ENCODE data around the gene DLX2. TPM values are rescaled to one million over a fixed set of nuclear protein-coding genes. Genes with fewer than 3 reads are reported as not detected.

The DLX2 gene
- total and polyA plus RNA-seq, 2 experiments from 2014 or later = 0.37 to 1.2 TPM

DNA sequence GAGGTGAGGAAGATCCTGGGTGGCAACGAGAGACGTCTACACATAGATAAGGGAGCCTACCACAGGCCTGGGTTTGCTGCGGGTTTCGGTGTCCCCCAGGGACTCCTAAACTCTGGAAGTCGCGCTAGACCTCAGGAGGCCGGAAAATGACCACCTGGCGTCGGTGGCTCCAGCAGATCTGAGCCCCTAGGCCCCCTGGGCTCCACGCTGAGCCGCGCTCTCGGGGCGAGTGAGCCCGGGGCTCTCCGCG, 18.4 kb downstream of the DLX2 start:
- Histone ChIP-seq H2AFZ (no peak overlapping the region), H3K9me3 (ENCODE audit: low read depth) (no peaks in the 10 kb centered on the region), H3K27me3 (peaks cover 98% of the 10 kb centered on the region), H3K36me3 (replicated peaks; ENCODE audit: insufficient read depth, low read depth) (no peaks in the 10 kb centered on the region), H3K4me2 (peak overlapping the region; percentile 87), H3K4me1 (ENCODE audit: insufficient read depth) (peaks cover 15% of the 10 kb centered on the region), H3K9me2 (replicated peaks; ENCODE audit: insufficient read depth) (no peaks in the 10 kb centered on the region), H3K79me2 (no peaks in the 10 kb centered on the region), H3K27ac (no peak overlapping the region), H3K4me3 (peak overlapping the region; percentile 8), H4K20me1 (ENCODE audit: insufficient read depth, poor library complexity, severe bottlenecking) (no peaks in the 10 kb centered on the region)
- 3% methylated on average over 12 of the region's 17 CpGs for WGBS (ENCODE audit: low lambda C conversion rate, missing lambda C conversion rate)
- TF ChIP-seq CTCF (IDR thresholded peaks at IDR 0.05; ENCODE audit: poor library complexity) (no peak), EZH2phosphoT487 (IDR thresholded peaks at IDR 0.05; ENCODE audit: low read depth, severe bottlenecking, unreplicated experiment) (no peak), EZH2 (IDR thresholded peaks at IDR 0.05; ENCODE audit: borderline replicate concordance) (no peak)
- no peak for DNase-seq (ENCODE audit: low spot score)

- no peaks in the 10 kb centered on the region for H4K20me1 ChIP-seq (ENCODE audit: insufficient read depth, poor library complexity, severe bottlenecking)
- no peak overlapping the region for H3K4me3 ChIP-seq
- no peak overlapping the region for H3K27ac ChIP-seq
- TF ChIP-seq EZH2phosphoT487 (IDR thresholded peaks at IDR 0.05; ENCODE audit: low read depth, severe bottlenecking, unreplicated experiment) (no peak), CTCF (IDR thresholded peaks at IDR 0.05; ENCODE audit: poor library complexity) (no peak), EZH2 (IDR thresholded peaks at IDR 0.05; ENCODE audit: borderline replicate concordance) (no peak)
- no peaks in the 10 kb centered on the region for H3K9me3 ChIP-seq (ENCODE audit: low read depth)
- peak overlapping the region; percentile 87 for H3K4me2 ChIP-seq
- H3K27me3 ChIP-seq = peaks cover 98% of the 10 kb centered on the region
- no peak for DNase-seq (ENCODE audit: low spot score)
- peaks cover 15% of the 10 kb centered on the region for H3K4me1 ChIP-seq (ENCODE audit: insufficient read depth)
- H3K9me2 ChIP-seq (replicated peaks; ENCODE audit: insufficient read depth) = no peaks in the 10 kb centered on the region
- 8% methylated on average over 23 of the region's 23 CpGs for WGBS (ENCODE audit: low lambda C conversion rate, missing lambda C conversion rate)
- no peaks in the 10 kb centered on the region for H3K79me2 ChIP-seq
- H3K36me3 ChIP-seq (replicated peaks; ENCODE audit: insufficient read depth, low read depth) = no peaks in the 10 kb centered on the region
- H2AFZ ChIP-seq = peak overlapping the region; percentile 35
Observed at GRCh38 chr2:172083628-172084394, 18.9 kb downstream of the DLX2 start.

GRCh38 chr2:172082944-172083627, 19.6 kb downstream of the DLX2 start:
- TF ChIP-seq CTCF (IDR thresholded peaks at IDR 0.05; ENCODE audit: poor library complexity) = no peak
- TF ChIP-seq EZH2 (IDR thresholded peaks at IDR 0.05; ENCODE audit: borderline replicate concordance) = peak; percentile 100
- peak; percentile 90 for TF ChIP-seq EZH2phosphoT487 (IDR thresholded peaks at IDR 0.05; ENCODE audit: low read depth, severe bottlenecking, unreplicated experiment)
- peaks cover 98% of the 10 kb centered on the region for H3K27me3 ChIP-seq
- WGBS (ENCODE audit: low lambda C conversion rate, missing lambda C conversion rate) = 5% methylated on average over 42 of the region's 42 CpGs

More at GRCh38 chr2:172082944-172083627, 19.6 kb downstream of the DLX2 start:
- Histone ChIP-seq H3K79me2 (no peaks in the 10 kb centered on the region), H3K36me3 (replicated peaks; ENCODE audit: insufficient read depth, low read depth) (no peaks in the 10 kb centered on the region), H3K4me3 (no peak overlapping the region), H3K9me2 (replicated peaks; ENCODE audit: insufficient read depth) (no peaks in the 10 kb centered on the region), H3K27ac (no peak overlapping the region), H4K20me1 (ENCODE audit: insufficient read depth, poor library complexity, severe bottlenecking) (no peaks in the 10 kb centered on the region), H2AFZ (peak overlapping the region; percentile 35), H3K4me1 (ENCODE audit: insufficient read depth) (peaks cover 15% of the 10 kb centered on the region), H3K4me2 (no peak overlapping the region), H3K9me3 (ENCODE audit: low read depth) (no peaks in the 10 kb centered on the region)
- no peak for DNase-seq (ENCODE audit: low spot score)
